Measurements from ENCODE around the gene ABCA6.
"Not testable (repeated sequence)": the region's sequence is repeated elsewhere in the genome, so short reads cannot be mapped to it uniquely, and the experiment has no call there.

ABCA6 gene

DNA sequence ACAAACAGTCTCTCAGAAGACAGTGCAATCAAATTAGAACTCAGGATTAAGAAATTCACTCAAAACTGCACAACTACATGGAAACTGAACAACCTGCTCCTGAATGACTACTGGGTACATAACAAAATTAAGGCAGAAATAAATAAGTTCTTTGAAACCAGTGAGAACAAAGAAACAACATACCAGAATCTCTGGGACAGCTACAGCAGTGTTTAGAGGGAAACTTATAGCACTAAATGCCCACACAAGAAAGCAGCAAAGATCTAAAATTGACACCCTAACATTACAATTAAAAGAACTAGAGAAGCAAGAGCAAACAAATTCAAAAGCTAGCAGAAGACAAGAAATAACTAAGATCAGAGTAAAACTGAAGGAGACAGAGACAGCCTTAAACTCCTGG, 68.3 kb downstream of the ABCA6 start:
- not testable (repeated sequence) for DNase-seq (ENCODE audit: low read depth in 1 of 2, low spot score in 1 of 2)

DNA sequence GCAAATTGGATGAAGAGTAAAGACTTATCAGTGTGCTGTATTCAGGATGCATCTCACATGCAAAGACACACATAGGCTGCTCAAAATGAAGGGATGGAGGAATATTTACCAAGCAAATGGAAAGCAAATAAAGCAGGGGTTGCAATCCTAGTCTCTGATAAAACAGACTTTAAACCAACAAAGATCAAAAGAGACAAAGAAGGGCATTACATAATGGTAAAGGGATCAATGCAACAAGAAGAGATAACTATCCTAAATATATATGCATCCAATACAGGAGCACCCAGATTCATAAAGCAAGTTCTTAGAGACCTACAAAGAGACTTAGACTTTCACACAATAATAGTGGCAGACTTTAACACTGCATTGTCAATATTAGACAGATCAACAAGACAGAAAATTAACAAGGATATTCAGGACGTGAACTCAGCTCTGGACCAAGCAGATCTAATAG, 68.9 kb downstream of the ABCA6 start:
- not testable (repeated sequence) for DNase-seq (ENCODE audit: low read depth in 1 of 2, low spot score in 1 of 2)

DNA sequence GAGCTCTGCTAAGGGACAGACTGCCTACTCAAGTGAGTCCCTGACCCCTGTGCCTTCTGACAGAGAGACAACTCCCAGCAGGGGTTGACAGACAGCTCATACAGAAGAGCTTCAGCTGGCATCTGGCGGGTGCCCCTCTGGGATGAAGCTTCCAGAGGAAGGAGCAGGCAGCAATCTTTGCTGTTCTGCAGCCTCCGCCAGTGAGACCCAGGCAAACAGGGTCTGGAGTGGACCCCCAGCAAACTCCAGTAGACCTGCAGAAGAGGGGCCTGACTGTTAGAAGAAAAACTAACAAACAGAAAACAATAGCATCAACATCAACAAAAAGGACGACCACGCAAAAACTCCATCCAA, 70.5 kb downstream of the ABCA6 start:
- not testable (repeated sequence) for DNase-seq (ENCODE audit: low read depth in 1 of 2, low spot score in 1 of 2)

GRCh38 chr17:69070378-69071232, 71.1 kb downstream of the ABCA6 start:
- not testable (repeated sequence) for DNase-seq (ENCODE audit: low read depth in 1 of 2, low spot score in 1 of 2)

DNA sequence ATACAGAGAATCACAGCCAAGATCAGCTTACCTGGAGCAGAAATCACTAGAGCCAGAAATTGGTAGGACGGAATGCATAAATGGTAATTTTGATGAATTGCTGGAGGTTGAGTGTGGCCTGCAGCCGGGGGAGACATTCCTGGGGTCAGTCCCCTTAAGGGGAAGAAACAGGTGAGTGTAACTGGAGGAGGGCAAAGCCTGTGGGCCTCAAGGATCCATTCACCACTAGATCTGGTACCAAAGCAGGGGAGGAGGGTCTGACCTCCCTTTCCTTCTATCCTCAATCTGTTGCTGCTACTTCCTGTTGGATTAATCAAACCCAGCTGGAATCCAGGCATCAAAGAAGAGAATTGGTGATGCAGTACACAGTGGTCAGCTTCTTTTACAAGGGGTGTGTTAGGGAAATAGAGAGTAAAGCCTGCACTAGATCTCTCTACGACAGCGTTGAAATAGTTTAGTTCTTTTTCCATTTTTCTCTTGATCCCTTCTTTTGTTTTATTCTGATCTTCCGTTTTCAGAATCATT, 72.4 kb downstream of the ABCA6 start:
- DNase-seq (ENCODE audit: low read depth in 1 of 2, low spot score in 1 of 2) = no peak

DNA sequence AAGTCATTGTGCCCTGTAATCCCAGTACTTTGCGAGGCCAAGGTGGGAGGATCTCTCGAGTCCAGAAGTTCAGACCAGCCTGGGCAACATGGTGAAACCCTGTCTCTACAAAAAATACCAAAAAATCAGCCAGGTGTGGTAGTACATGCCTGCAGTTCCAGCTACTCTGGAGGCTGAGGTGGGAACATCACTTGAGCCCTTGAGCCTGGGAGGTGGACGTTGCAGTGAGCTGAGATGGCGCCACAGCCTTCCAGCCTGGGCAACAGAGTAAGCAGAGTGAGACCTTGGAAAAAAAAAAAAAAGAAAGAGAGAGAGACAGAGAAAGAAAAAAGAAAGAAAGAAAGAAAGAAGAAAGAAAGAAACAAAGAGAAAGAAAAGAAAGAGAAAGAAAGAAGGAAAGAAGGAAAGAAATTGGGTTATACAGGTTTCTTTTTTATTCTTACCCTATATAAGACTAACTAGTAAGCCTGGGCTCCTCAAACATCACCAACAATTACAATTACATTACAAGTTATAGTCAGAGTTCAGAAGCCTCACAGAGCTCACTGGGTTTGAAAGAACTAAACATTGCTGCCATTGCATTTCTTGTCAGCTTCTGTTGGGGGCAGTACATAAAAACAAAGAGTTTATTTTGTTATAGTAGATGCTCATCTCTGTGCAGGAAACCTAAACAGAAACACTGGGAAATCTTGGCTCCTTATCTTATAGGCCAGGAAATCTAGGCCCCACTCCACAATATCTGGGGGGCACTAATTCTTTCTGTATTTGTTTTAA, 74.2 kb downstream of the ABCA6 start:
- DNase-seq (ENCODE audit: low read depth in 1 of 2, low spot score in 1 of 2) = no peak

GRCh38 chr17:69066482-69066881, 75.2 kb downstream of the ABCA6 start:
- DNase-seq (ENCODE audit: low read depth in 1 of 2, low spot score in 1 of 2) = no peak

GRCh38 chr17:69065113-69065512, 76.6 kb downstream of the ABCA6 start:
- DNase-seq (ENCODE audit: low read depth in 1 of 2, low spot score in 1 of 2) = no peak

DNA sequence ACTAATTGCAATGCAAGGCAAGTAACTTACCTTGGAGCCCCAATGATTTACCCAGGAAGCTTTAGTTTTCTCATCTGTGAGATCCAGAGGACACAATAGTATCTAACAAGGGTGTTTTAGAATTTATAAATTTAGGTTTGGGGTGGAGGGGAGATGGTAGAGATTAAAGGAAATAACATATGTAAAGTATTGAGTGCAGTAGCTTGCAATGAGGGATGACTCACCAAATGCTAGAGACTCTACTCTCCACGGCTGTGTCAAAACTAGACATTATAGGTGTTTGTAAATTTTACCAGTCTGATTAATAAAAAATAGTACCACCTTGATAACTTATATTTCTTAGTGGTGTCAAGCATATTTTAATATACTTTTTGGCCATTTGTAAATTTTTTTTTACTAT, 77.2 kb downstream of the ABCA6 start:
- DNase-seq (ENCODE audit: low read depth in 1 of 2, low spot score in 1 of 2) = no peak

DNA sequence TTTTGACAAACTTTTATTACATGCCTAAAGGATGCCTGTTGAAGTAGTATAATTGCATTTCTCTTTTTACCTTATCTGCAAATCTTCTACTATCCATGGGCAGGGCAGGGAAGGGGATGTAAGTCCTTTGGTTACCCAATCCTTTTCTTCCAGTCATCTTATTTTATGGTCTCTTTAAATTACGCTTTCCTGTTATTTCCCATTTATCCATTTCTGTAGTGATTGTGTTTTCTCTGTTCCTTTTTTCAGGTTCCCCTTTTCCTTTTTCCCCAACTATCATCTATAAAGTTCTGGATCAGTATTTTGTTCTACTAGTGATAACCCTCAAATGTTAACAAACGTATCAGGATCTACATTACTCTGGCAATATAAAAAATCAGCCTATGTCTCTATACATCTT, 77.7 kb downstream of the ABCA6 start:
- DNase-seq (ENCODE audit: low read depth in 1 of 2, low spot score in 1 of 2) = no peak

DNA sequence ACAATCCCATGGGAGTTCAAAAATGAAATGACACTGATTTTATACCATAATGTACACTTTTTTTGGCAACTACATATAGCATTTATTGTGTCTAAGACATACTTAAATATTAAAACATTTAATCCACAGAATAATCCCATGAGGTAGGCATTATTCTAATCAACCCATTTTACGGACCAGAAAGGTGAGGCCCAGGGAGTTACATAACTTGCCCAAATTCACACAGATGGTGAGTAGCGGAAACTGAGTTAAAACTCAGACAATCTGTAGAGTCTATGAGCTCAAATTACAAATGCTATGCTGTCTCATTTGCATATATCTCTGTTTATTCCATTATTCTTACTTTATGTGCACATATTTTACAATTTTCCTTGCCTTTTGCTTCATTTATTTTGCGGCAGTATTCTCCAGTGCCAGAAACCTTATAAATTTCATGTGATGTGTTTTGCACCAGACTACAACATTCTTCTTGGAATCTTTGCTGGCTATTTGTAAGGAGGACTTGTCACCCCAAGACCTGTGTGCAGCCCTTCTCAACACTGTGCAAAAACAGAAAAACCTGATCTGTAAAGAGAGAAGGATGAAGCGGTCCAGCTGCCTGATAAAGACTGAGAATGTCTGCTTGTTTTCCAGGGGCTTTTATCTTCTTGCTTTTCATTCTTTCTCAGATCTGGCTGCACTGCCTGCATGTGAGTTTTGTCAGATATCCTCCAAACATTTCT, 78.7 kb downstream of the ABCA6 start:
- no peak for DNase-seq (ENCODE audit: low read depth in 1 of 2, low spot score in 1 of 2)

DNA sequence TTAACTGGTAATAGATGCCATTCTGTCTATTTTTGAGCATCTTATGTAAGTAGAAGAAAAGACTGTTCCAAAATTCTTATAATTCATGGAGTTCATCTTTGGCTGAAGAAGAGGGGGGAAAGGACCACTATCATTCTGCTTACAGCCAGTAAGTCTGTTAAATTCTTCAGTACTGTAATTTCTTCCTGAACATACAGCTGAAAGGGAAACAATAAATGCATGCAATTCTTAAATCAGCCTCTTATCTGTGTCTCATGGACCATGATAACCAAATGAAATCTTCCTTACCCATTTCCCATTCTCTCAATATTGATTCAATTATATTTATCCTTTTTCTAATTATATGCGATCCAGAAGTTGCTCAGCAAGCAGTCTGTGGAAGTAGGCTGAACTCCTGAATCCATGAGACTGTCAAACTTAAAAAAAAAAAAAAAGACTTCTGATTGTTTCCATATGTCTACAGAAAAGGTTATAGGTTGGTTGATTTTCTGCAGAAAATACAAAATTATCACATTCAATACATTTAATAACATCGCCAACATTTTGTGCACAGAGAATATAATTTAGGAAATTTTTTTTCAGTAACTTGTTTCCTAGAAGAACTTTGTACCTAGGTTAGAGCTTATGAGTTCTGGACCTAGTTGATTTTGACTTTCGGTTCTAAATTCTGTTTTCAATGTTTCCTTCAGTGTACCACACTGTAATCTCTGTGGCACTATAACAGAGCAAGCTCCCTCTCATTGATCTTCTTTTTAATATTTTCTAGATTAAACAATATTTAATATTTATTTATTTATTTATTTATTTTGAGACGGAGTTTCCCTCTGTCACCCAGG, 79.8 kb downstream of the ABCA6 start:
- no peak for DNase-seq (ENCODE audit: low read depth in 1 of 2, low spot score in 1 of 2)

- DNase-seq (ENCODE audit: low read depth in 1 of 2, low spot score in 1 of 2) = no peak
Observed at GRCh38 chr17:69060822-69061221, 80.9 kb downstream of the ABCA6 start, which contains the start of gene ABCA9. Gene ABCA9 (minus strand): TSS chr17:69060927. CDS start chr17:69051126, 9,801 bp downstream.

GRCh38 chr17:69059458-69060175, 82.1 kb downstream of the ABCA6 start:
- no peak for DNase-seq (ENCODE audit: low read depth in 1 of 2, low spot score in 1 of 2)

DNA sequence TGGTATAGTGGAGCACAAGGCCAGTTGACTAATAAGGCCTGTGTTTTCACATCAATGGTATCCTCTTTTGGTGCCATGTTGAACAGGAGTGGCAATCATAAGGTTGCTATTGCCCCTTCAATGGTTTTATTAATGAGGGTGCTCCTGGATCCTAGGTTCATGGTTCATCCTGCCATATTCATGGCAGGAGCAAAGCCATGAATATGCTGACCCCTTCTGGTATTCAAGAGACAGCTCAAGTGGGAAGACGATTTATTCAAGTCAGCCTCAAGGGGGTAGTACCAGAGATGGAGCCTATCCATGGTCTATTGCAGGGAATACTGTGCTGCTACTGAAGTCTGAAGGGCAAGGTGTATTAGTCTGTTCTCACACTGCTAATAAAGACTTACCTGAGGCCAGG, 83.5 kb downstream of the ABCA6 start:
- DNase-seq (ENCODE audit: low read depth in 1 of 2, low spot score in 1 of 2) = no peak

DNA sequence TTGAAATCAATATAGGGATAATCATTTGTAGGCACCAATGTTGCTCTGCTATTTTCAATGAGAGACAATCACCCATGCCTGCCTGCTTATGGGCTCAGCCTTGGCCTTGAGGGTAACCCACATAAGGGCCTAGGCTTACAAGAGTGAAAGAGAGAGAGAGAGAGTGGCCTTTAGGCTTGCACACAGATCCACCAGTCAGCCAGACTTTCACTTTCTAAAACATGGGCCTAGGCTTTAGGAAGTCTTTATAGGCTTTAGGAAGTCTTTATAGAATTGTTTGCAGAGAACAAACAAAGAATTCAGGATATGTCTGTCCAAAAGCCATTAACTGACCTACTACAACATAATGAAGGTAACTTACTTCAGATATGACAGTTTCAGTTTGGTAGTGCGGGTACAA, 84.4 kb downstream of the ABCA6 start:
- no peak for DNase-seq (ENCODE audit: low read depth in 1 of 2, low spot score in 1 of 2)

DNA sequence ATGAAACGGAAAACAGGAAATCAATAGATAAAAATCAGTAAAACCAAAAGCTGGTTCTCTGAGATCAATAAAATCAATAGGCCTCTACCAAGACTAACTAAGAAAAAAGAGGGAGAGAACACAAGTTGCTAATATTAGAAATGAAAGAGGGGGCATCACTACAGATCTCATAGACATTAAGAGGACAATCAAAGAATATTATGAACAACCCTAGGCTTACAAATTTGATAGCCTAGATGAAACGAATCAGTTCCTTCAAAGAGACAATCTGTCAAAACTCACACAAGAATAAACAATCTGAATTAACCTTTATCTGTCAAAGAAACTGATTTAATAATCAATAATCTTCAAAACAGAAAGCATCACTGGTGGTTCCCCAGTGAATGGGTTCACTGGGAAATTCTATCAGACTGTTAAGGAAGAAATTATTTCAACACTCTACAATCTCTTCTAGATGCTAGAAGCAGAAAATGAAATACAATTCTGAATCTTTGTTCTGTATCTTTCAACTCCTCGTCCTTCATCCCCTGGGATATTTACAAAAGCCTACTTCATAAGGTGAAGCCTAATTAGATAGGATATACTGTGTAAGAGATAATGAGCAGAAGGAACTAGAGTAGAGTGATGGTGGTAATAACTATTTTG, 85.4 kb downstream of the ABCA6 start:
- DNase-seq (ENCODE audit: low read depth in 1 of 2, low spot score in 1 of 2) = no peak

GRCh38 chr17:69055334-69055733, 86.4 kb downstream of the ABCA6 start:
- DNase-seq (ENCODE audit: low read depth in 1 of 2, low spot score in 1 of 2) = no peak

DNA sequence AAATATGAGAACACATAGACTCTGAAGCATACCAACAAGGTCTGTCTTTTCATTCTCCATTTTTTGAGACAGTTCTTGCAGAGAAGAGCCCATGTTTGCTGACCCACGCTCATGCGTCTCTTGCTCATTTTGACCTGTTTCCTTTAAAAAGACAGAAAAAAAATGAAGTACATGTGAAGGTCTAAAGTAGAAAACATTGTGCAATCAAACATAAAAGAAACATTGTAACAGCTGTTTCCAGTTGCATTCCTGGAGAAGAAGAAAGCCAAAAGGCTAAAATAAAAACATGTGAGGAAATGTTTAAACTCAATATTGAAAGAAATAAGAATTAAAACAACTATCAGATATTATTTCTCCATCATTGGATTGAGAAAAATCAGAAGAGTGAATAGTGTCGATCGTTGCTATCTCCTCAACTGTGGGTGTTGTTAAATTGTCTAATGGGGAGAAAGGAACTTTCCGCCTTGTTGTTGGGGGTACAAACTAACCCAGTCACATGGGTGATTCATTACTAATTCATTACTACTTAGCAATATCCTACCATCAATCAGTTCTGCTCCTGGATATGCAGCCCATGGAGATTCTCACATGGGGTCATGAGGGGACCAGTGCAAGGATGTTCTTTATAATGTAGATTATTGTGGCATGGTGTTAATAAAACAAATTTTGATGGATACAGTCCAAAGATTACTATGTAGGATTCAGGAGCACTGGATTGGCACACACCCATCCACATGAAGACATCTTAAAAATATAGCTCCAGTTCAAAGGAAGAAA, 90.5 kb downstream of the ABCA6 start:
- no peak for DNase-seq (ENCODE audit: low read depth in 1 of 2, low spot score in 1 of 2)

All from activated T-helper 1 cell treated with anti-CD3 and anti-CD28 coated beads, Interleukin-2, amount 50 U/mL, for 16 hours (primary cell).